ENCODE results near the gene PCNX3. TPM values are rescaled to one million over a fixed set of nuclear protein-coding genes. Genes with fewer than 3 reads are reported as not detected.
A peak's percentile ranks its signal among the peaks of the same experiment; 100 is the strongest.

Gene PCNX3
- total RNA-seq, 1 donor from 2014 or later: 8.6 TPM

DNA sequence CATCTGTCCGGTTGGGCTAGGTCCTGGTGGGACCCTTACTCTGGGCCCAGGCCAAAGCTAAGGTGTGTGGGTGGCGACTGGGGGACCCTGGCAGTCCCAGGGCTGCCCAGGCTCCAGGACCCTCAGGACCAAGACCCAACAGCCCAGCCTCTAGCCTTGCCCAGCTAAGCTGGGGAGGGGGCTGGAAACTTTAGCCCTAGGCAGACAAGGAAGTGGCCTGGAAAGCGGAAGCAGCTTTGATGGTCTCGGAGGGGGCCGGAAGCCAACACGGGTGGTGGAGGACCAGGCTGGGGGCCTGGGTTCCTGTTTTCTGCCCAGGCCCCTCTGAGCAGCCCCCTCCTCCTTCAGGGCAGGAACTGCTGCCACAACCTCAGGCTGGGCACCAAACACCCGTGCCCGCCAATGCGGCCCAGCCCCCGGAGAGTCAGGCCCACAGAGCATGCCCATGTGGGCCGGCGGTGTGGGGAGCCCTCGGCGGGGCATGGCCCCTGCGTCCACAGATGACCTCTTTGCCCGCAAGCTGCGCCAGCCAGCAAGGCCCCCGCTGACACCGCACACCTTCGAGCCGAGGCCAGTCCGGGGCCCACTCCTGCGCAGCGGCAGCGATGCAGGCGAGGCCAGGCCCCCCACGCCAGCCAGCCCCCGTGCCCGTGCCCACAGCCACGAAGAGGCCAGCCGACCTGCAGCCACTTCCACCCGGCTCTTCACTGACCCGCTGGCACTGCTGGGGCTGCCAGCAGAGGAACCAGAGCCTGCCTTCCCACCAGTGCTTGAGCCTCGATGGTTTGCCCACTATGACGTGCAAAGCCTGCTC is 25.1 kb downstream of the PCNX3 start:
- DNase-seq: no peak

- no peak for DNase-seq
Measured at GRCh38 chr11:65641297-65642013, 25.9 kb downstream of the PCNX3 start.

DNA sequence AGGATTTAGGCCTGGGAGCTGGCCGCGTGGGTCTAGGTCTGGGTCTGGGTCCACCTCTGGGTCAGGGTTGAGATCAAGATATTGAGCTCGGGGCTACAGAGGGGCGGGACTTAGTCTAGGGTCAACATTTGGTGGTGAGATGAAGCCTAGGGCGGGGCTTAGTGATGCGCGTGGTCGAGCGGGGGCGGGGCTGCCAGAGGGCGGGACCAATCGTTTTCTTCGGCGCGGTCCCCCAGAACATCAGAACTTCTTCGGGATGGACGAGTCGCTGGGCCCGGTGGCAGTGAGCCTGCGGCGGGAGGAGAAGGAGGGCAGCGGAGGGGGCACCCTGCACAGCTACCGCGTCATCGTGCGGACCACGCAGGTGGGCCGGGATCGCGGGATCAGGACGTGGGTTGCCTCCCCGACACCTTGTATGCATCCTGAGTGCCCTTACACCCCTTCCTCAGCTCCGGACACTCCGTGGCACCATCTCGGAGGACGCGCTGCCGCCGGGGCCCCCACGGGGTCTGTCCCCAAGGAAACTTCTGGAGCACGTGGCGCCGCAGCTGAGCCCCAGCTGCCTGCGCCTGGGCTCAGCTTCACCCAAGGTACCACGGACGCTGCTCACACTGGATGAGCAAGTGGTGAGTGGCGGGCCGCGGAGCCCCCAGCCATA is 26.6 kb downstream of the PCNX3 start:
- no peak for DNase-seq

- no peak for DNase-seq
Measured at GRCh38 chr11:65643971-65644370, 28.4 kb downstream of the PCNX3 start.

GRCh38 chr11:65644837-65645236 is 29.3 kb downstream of the PCNX3 start:
- DNase-seq: no peak

- DNase-seq: no peak
Measured at GRCh38 chr11:65645710-65646109, 30.1 kb downstream of the PCNX3 start.

- no peak for DNase-seq
Measured at GRCh38 chr11:65646288-65646957, 30.8 kb downstream of the PCNX3 start.

- no peak for DNase-seq
Measured at GRCh38 chr11:65646958-65647701, 31.6 kb downstream of the PCNX3 start.

GRCh38 chr11:65648997-65649493 is 33.5 kb downstream of the PCNX3 start:
- no peak for DNase-seq

DNA sequence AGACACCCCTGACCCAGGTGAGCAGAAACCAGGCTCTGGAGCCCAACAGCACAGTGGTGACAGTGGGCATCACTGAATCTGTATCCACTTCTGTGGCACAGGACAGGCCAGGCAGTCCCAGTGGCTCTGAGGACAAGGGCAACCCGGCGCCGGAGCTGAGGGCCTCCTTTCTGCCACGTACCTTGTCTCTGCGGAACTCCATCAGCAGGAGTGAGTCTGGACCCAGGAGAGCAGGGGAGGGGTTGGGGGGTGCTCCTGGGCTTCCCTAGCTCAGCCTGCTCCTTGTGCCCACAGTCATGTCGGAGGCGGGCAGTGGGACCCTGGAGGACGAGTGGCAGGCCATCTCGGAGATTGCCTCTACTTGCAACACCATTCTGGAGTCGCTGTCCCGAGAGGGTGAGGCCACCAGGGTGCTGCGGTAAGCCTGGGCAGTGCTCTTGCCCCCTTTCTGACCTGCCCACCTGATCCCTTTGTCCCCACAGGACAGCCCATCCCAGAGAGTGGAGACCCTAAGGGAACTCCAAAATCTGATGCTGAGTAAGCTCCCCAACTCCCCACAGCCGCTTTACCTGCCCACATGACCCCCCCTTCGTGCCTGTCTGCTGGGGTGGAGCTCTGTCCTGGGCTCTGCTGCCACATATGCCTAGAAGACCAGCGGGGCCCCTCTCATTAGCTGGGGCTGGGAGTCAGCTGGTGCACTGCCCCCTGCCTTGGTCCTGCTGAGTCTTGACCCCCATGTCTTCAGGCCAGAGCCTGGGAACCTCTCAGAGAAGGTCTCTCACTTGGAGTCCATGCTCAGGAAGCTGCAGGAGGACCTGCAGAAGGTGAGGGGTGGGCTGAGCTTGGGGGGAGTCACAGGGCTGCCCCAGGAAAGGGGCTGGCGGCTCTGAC is 34.3 kb downstream of the PCNX3 start:
- DNase-seq: no peak

GRCh38 chr11:65650547-65651338 is 35.2 kb downstream of the PCNX3 start:
- DNase-seq: no peak

DNA sequence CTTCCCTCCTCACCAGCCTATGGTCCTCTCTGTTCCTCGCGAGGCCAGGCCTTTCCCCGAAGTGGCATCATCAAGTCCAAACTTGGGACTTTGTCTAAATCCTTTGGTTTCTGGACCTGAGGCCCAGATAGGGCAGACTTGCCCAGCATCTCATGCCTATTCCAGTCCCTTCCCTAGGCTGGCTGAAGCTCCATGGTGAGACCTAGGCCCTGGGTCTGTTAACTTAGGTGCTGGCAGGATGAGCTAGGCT is 35.7 kb downstream of the PCNX3 start:
- DNase-seq: no peak

- DNase-seq: no peak
Measured at GRCh38 chr11:65651589-65652510, 36.3 kb downstream of the PCNX3 start.

- DNase-seq: peak; percentile 91
Measured at GRCh38 chr11:65652511-65653228, 37.1 kb downstream of the PCNX3 start.

GRCh38 chr11:65653229-65654225 is 38.0 kb downstream of the PCNX3 start:
- no peak for DNase-seq

DNA sequence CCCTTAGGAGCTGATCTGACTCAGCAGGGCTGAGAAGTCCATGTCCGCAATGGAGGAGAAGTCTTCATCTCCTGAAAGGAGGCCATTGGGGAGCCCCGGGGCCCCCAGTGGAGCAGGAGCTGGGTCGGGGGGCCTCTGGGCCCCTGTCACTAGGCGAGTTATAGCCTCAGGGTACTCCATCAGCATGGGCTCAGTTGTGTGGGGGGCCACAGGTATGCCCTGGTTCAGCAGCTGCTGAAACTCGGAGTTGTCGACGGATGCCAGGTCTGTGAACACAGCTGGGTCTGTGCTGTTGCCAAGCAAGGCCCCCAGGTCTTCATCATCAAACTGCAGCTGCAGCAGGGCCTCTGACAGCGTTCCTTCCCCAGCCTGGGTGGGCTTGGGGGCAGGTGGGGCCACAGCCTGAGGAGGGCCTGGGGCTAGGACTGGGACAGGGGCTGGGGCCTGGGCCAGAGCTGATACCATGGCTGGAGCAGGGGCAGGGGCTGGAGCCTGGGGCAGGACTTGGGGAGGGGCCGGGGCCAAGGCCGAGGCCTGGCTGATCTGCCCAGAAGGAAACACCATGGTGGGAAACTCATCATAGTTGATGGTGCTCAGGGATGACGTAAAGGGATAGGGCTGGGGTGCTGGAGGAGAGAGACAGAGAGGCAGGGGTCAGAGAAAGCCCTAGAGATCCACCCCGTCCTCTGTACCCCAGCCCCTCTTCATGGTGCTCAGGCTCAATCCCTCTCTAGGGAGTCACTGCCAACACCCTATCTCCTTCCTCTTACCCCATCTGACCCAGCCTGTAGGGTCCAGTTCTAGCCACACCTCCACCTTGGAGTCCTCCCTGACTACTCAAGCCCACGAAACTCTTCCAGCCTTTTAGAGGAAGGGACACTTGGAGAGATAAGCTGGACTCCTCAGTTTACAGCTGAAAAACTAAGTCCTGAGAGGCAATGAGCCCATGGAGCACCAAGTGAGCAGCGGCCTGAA is 39.1 kb downstream of the PCNX3 start:
- DNase-seq: no peak
